ENCODE measurements around the gene AKAP8L.

DNA sequence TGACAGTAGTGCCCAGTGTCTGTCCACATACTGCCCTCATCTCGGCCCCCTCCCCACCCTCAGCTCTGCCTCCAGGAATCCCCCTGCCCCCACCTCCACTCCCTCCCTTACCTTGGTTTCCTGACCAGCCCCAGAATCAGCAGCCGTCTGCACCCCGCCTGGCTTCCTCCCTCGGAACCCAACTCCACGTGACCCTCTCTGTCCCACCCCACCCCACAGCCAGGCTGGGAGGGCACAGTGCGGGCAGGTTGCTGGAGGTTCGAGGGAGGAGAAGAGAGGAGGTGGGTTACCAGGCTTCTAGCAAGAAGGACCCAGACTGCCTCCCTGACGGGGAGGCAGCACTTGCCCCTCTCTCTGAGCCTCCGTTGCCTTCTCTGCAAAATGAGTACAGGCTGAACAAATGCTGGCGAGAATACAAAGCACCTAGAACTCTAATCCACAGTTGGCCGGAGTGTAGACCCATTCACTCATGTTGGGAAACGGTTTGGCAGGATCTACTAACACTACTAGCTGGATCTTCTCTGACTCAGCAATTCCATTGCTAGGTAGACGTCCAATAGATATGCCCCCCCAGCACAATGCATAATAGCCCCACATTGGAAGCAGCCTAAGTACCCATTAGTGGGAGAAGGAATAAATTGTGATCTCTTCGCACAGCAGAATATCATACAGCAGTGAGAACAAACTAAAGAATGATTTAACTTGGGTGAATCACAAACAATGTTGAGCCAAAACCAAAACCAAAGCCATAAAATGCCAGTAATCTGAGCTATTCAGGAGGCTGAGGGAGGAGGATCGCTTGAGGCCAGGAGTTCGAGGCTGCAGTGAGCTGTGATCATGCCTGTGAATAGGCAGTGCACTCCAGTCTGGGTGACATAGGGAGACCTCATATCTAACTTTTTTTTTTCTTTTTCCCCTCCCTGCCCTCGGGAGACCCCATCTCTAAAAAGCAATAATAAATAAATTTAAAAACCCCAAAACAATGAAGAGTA, 45.9 kb upstream of the AKAP8L start, which contains the start of gene RASAL3:
- no peak for TF ChIP-seq CTCF (conservative IDR thresholded peaks at IDR 0.05; ENCODE audit: low read length)
- no peak for TF ChIP-seq EZH2phosphoT487 (IDR thresholded peaks at IDR 0.05; ENCODE audit: borderline replicate concordance)

Measured in Loucy (cell line).